ENCODE data around the gene TMEM138. TPM values are rescaled to one million over a fixed set of nuclear protein-coding genes. Genes with fewer than 3 reads are reported as not detected.

The TMEM138 gene
- polyA plus RNA-seq, 3 donors: 34.5 to 64.0 (median 50.7) TPM

DNA sequence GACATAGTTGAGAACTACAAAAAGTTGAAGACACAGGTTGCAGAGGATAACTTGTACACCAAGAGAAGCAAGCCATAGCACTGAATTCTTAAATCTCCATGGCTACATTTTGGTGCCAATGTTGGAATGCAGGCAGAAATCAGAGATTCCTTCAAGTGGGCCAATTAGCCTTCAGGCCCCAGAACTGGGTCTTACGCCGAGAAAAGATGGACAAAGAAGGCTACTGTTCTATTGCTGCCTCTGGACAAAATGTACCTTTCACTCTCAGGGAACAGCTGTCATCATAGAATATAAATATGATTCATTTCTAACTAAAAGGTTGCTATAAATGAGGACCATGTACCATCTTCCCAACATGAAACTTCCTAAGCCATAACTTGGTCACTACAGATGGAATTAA lies 43.9 kb downstream of the TMEM138 start:
- H3K27me3 Mint-ChIP-seq (ENCODE audit: low read depth in 3 of 3): no peaks in the 10 kb centered on the region
- Histone ChIP-seq H2AFZ (ENCODE audit: insufficient read depth, low read depth, low read length, poor library complexity, severe bottlenecking) (no peak overlapping the region), H3K4me1 (ENCODE audit: control insufficient read depth in 1 of 2, insufficient read depth in 2 of 2, low read length in 2 of 2) (no peaks in the 10 kb centered on the region), H3K4me3 (replicated peaks in 1 of 3; ENCODE audit: low read depth in 2 of 3, low read length in 3 of 3) (no peak overlapping the region), H3K36me3 (replicated peaks in 1 of 2; ENCODE audit: control insufficient read depth in 1 of 2, insufficient read depth in 2 of 2, low read length in 2 of 2) (peaks cover 77 to 100% of the 10 kb centered on the region in 2 donors), H3K9me3 (replicated peaks in 1 of 2; ENCODE audit: control insufficient read depth in 1 of 2, insufficient read depth in 1 of 2, low read length in 2 of 2) (no peaks in the 10 kb centered on the region), H3K27me3 (ENCODE audit: control insufficient read depth in 2 of 2, insufficient read depth in 2 of 2, low read length in 2 of 2) (no peaks in the 10 kb centered on the region), H3K9ac (ENCODE audit: insufficient read depth, low read length, poor library complexity, severe bottlenecking) (no peak overlapping the region), H3K79me2 (ENCODE audit: insufficient read depth, low read length) (no peaks in the 10 kb centered on the region), H3K27ac (ENCODE audit: low read depth in 1 of 2, low read length in 2 of 2) (no peak overlapping the region), H3K4me2 (replicated peaks; ENCODE audit: extremely low read depth, low read length, poor library complexity, severe bottlenecking) (no peak overlapping the region), H4K20me1 (ENCODE audit: insufficient read depth, low read length) (peaks cover 41% of the 10 kb centered on the region)
- no peaks in the 10 kb centered on the region for H3K4me1 Mint-ChIP-seq
- H3K36me3 Mint-ChIP-seq: peaks cover 84 to 90% of the 10 kb centered on the region in 2 donors
- H3K9me3 Mint-ChIP-seq: peaks cover 0 to 2% (median 0%) of the 10 kb centered on the region in 7 donors
- TF ChIP-seq, protein P1, sequence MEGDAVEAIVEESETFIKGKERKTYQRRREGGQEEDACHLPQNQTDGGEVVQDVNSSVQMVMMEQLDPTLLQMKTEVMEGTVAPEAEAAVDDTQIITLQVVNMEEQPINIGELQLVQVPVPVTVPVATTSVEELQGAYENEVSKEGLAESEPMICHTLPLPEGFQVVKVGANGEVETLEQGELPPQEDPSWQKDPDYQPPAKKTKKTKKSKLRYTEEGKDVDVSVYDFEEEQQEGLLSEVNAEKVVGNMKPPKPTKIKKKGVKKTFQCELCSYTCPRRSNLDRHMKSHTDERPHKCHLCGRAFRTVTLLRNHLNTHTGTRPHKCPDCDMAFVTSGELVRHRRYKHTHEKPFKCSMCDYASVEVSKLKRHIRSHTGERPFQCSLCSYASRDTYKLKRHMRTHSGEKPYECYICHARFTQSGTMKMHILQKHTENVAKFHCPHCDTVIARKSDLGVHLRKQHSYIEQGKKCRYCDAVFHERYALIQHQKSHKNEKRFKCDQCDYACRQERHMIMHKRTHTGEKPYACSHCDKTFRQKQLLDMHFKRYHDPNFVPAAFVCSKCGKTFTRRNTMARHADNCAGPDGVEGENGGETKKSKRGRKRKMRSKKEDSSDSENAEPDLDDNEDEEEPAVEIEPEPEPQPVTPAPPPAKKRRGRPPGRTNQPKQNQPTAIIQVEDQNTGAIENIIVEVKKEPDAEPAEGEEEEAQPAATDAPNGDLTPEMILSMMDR (IDR thresholded peaks at IDR 0.05): no peak
- DNase-seq: no peak
- WGBS (ENCODE audit: insufficient coverage): 100% methylated on average over 2 of the region's 2 CpGs
- intact Hi-C loops (cut with micrococcal nuclease): no loop called here
- H3K4me3 Mint-ChIP-seq: no peak overlapping the region
- no peak overlapping the region for H3K27ac Mint-ChIP-seq

DNA sequence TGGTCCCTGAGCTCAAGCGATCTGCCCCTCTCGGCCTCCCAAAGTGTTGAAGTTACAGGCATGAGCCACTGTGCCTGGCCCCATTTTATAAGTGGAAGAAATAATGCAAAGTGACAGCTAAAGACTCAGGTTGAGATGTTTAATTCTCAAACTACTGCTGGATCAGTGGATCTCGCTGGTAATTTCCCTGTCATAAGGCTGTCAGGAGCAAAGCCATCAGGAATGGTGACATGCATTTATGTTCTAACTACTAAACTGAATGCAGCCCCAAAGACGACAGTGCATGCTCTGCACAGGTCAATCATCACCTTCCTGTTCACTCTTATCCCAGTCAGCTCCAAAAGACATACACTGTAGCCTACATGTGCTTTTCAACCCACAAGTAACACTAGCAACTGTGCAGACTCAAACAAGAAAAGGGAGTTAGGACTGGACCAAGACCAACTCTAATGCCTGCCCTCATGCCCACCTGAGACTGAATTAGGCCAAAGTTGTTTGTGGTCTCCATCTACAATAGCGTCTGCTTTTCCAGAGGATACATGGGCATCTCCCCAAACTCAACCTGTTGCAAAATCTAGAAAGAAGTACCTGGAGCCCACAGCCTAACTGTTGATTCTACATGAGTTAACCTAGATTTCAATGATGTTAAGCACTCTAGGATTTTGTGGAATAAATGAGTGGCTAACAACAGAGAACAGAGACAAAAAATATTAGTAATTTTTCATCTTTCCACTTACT lies 45.0 kb downstream of the TMEM138 start:
- 100% methylated on average over 5 of the region's 5 CpGs for whole genome bisulfite sequencing (ENCODE audit: insufficient coverage)
- TF ChIP-seq, protein P1 (IDR thresholded peaks at IDR 0.05): no peak

More for the DNA sequence above, 45.0 kb downstream of the TMEM138 start:
- DNase-seq: no peak
- H3K27ac Mint-ChIP-seq: peak overlapping the region in 4 of 7 donors; percentile 11 to 51 (median 26)
- H3K27me3 Mint-ChIP-seq (ENCODE audit: low read depth in 3 of 3): no peaks in the 10 kb centered on the region
- H3K4me2 ChIP-seq (replicated peaks; ENCODE audit: extremely low read depth, low read length, poor library complexity, severe bottlenecking): no peak overlapping the region
- no peaks in the 10 kb centered on the region for H3K27me3 ChIP-seq (ENCODE audit: control insufficient read depth in 2 of 2, insufficient read depth in 2 of 2, low read length in 2 of 2)
- intact Hi-C loops (cut with micrococcal nuclease): no loop called here
- peaks cover 88 to 100% of the 10 kb centered on the region in 2 donors for H3K36me3 ChIP-seq (replicated peaks in 1 of 2; ENCODE audit: control insufficient read depth in 1 of 2, insufficient read depth in 2 of 2, low read length in 2 of 2)
- peaks cover 87 to 97% of the 10 kb centered on the region in 2 donors for H3K36me3 Mint-ChIP-seq
- H3K4me1 ChIP-seq (ENCODE audit: control insufficient read depth in 1 of 2, insufficient read depth in 2 of 2, low read length in 2 of 2): no peaks in the 10 kb centered on the region
- no peaks in the 10 kb centered on the region for H3K79me2 ChIP-seq (ENCODE audit: insufficient read depth, low read length)
- no peak overlapping the region for H2AFZ ChIP-seq (ENCODE audit: insufficient read depth, low read depth, low read length, poor library complexity, severe bottlenecking)
- peaks cover 0 to 2% (median 0%) of the 10 kb centered on the region in 7 donors for H3K9me3 Mint-ChIP-seq
- no peaks in the 10 kb centered on the region for H3K9me3 ChIP-seq (replicated peaks in 1 of 2; ENCODE audit: control insufficient read depth in 1 of 2, insufficient read depth in 1 of 2, low read length in 2 of 2)
- no peak overlapping the region for H3K27ac ChIP-seq (ENCODE audit: low read depth in 1 of 2, low read length in 2 of 2)
- H4K20me1 ChIP-seq (ENCODE audit: insufficient read depth, low read length): peaks cover 41% of the 10 kb centered on the region
- no peak overlapping the region for H3K9ac ChIP-seq (ENCODE audit: insufficient read depth, low read length, poor library complexity, severe bottlenecking)
- H3K4me1 Mint-ChIP-seq: no peaks in the 10 kb centered on the region
- H3K4me3 Mint-ChIP-seq: no peak overlapping the region
- H3K4me3 ChIP-seq (replicated peaks in 1 of 3; ENCODE audit: low read depth in 2 of 3, low read length in 3 of 3): no peak overlapping the region
